IMR-90 (cell line): ENCODE data around the gene GYS1. TPM values are rescaled to one million over a fixed set of nuclear protein-coding genes. Genes with fewer than 3 reads are reported as not detected.

Experiments used
- ATAC-seq: fragments of 200-7000 bp; cut with Tn5 transposase; 2 replicates; pipeline ENCODE4 v1.9.1; 2020; ENCODE audit warnings: low read depth, mild to moderate bottlenecking, moderate library complexity
- BruUV-seq: library from RNA; stranded (reverse); fragments of 400-500 nt; replicated peaks from 2 replicates; lab custom pipeline; 2021; lab: Mats Ljungman, UMichigan
- CTCF ChIA-PET: fragments of 300-600 bp; formaldehyde crosslinking; extraction: SDS; loops from one replicate; lab custom pipeline; 2021; ENCODE audit warnings: antibody characterized with exemption; lab: Yijun Ruan, JAX
- POLR2A ChIA-PET: fragments of 300-600 bp; sonication (Branson Sonifier 250); formaldehyde crosslinking; loops from one replicate; lab custom pipeline; 2022; ENCODE audit warnings: antibody characterized with exemption; ENCODE audit not compliant: unreplicated experiment; lab: Charles Lee
- DNase-seq: peaks from one replicate; pipeline ENCODE4 v3.0.0; 2013
- H2AFZ ChIP-seq: replicated peaks from 2 replicates; pipeline ENCODE3; 2013; ENCODE audit warnings: low read length, mild to moderate bottlenecking; ENCODE audit not compliant: poor library complexity
- H2AK5ac ChIP-seq: 2 replicates; pipeline ENCODE4 v1.6.1; 2013; ENCODE audit warnings: low read depth, low read length, inconsistent platforms
- H2AK9ac ChIP-seq: replicated peaks from 2 replicates; pipeline ENCODE3; 2013; ENCODE audit warnings: mild to moderate bottlenecking, low read depth, low read length, moderate library complexity; ENCODE audit not compliant: poor library complexity
- H2BK120ac ChIP-seq: 2 replicates; pipeline ENCODE4 v1.6.1; 2013; ENCODE audit warnings: low read depth, low read length, inconsistent platforms
- H2BK15ac ChIP-seq: 3 replicates; pipeline ENCODE4 v1.6.1; 2013; ENCODE audit warnings: low read depth, low read length, inconsistent platforms
- H2BK20ac ChIP-seq: 2 replicates; pipeline ENCODE4 v1.6.1; 2013; ENCODE audit warnings: low read depth, mild to moderate bottlenecking, inconsistent platforms, low read length, moderate library complexity
- H2BK5ac ChIP-seq: 2 replicates; pipeline ENCODE4 v1.6.1; 2013; ENCODE audit warnings: mild to moderate bottlenecking, low read depth, low read length, inconsistent platforms; ENCODE audit not compliant: poor library complexity, severe bottlenecking
- H3K14ac ChIP-seq: replicated peaks from 2 replicates; pipeline ENCODE4 v1.6.1; 2013; ENCODE audit warnings: low read depth, low read length, inconsistent platforms
- H3K18ac ChIP-seq: 2 replicates; pipeline ENCODE4 v1.6.1; 2013; ENCODE audit warnings: low read depth, low read length, control low read depth
- H3K23ac ChIP-seq: 2 replicates; pipeline ENCODE4 v1.6.1; 2013; ENCODE audit warnings: low read depth, low read length, inconsistent platforms
- H3K27ac ChIP-seq: 2 replicates; pipeline ENCODE4 v1.5.1; 2013; ENCODE audit warnings: mild to moderate bottlenecking, control low read depth, low read length; ENCODE audit not compliant: insufficient read depth
- H3K27me3 ChIP-seq: 2 replicates; pipeline ENCODE4 v1.6.1; 2013; ENCODE audit warnings: low read length; ENCODE audit not compliant: control insufficient read depth, insufficient read depth
- H3K36me3 ChIP-seq: 2 replicates; pipeline ENCODE4 v1.6.1; 2013; ENCODE audit warnings: low read length, mixed read lengths; ENCODE audit not compliant: control insufficient read depth, insufficient read depth
- H3K4ac ChIP-seq: 2 replicates; pipeline ENCODE4 v1.6.1; 2013; ENCODE audit warnings: low read depth, low read length, inconsistent platforms
- H3K4me1 ChIP-seq: 2 replicates; pipeline ENCODE4 v1.6.1; 2013; ENCODE audit warnings: low read length, mixed read lengths; ENCODE audit not compliant: control insufficient read depth, insufficient read depth
- H3K4me2 ChIP-seq: 2 replicates; pipeline ENCODE4 v1.6.1; 2013; ENCODE audit warnings: low read depth, mild to moderate bottlenecking, control low read depth, low read length, moderate library complexity
- H3K4me3 ChIP-seq: 2 replicates; pipeline ENCODE4 v1.5.1; 2013; ENCODE audit warnings: low read depth, mild to moderate bottlenecking, control low read depth, low read length, moderate library complexity; ENCODE audit not compliant: insufficient read depth
- H3K56ac ChIP-seq: 2 replicates; pipeline ENCODE4 v1.6.1; 2013; ENCODE audit warnings: low read length, inconsistent platforms; ENCODE audit not compliant: insufficient read depth; ENCODE audit errors: extremely low read depth
- H3K79me1 ChIP-seq, 2 experiments: 2 replicates each; pipeline ENCODE4 v1.6.1; 2013; ENCODE audit warnings: low read length in 2 of 2, inconsistent platforms in 1 of 2, low read depth in 1 of 2
- H3K9ac ChIP-seq: 2 replicates; pipeline ENCODE4 v1.6.1; 2013; ENCODE audit warnings: low read depth, low read length, control low read depth
- H3K9me1 ChIP-seq: 2 replicates; pipeline ENCODE4 v1.6.1; 2013; ENCODE audit warnings: low read length, inconsistent platforms; ENCODE audit not compliant: insufficient read depth
- H3K9me3 ChIP-seq: 2 replicates; pipeline ENCODE4 v1.6.1; 2013; ENCODE audit warnings: low read length; ENCODE audit not compliant: control insufficient read depth, insufficient read depth
- H4K20me1 ChIP-seq: 2 replicates; pipeline ENCODE4 v1.6.1; 2013; ENCODE audit warnings: low read length, inconsistent platforms; ENCODE audit not compliant: insufficient read depth
- H4K5ac ChIP-seq: 2 replicates; pipeline ENCODE4 v1.6.1; 2013; ENCODE audit warnings: mild to moderate bottlenecking, low read depth, low read length, control low read depth
- H4K8ac ChIP-seq, 2 experiments: 2 replicates each; pipeline ENCODE4 v1.6.1; 2013; ENCODE audit warnings: low read depth in 2 of 2, low read length in 2 of 2, control low read depth in 1 of 2, inconsistent platforms in 1 of 2
- H4K91ac ChIP-seq: 2 replicates; pipeline ENCODE4 v1.6.1; 2013; ENCODE audit warnings: low read depth, low read length, inconsistent platforms; ENCODE audit not compliant: insufficient read depth
- BHLHE40 ChIP-seq: fragments of 150-350 bp; IDR thresholded peaks from 2 replicates; pipeline ENCODE4 v1.6.1; 2016; ENCODE audit warnings: mild to moderate bottlenecking, low read depth, low read length
- CEBPB ChIP-seq: IDR thresholded peaks from 2 replicates; pipeline ENCODE4 v1.6.1; 2012; ENCODE audit warnings: low read depth, low read length, improper control_type of control experiment
- CHD1 ChIP-seq: IDR thresholded peaks from 2 replicates; pipeline ENCODE4 v1.6.1; 2012; ENCODE audit warnings: low read depth, low read length, improper control_type of control experiment
- CTCF ChIP-seq: conservative IDR thresholded peaks from 2 replicates; pipeline ENCODE4 v1.5.1; 2012; ENCODE audit warnings: mild to moderate bottlenecking, low read depth, low read length, improper control_type of control experiment
- ELK1 ChIP-seq: fragments of 150-350 bp; IDR thresholded peaks from 2 replicates; pipeline ENCODE4 v1.6.1; 2016; ENCODE audit warnings: low read depth, mild to moderate bottlenecking, low read length, moderate library complexity, borderline replicate concordance
- FOS ChIP-seq: fragments of 150-350 bp; IDR thresholded peaks from 2 replicates; pipeline ENCODE4 v1.6.1; 2016; ENCODE audit warnings: low read depth, low read length
- MAFK ChIP-seq: IDR thresholded peaks from 2 replicates; pipeline ENCODE4 v1.6.1; 2012; ENCODE audit warnings: low read depth, low read length, improper control_type of control experiment
- MAZ ChIP-seq: IDR thresholded peaks from 2 replicates; pipeline ENCODE4 v1.6.1; 2012; ENCODE audit warnings: low read depth, mild to moderate bottlenecking, low read length, improper control_type of control experiment, moderate library complexity, borderline replicate concordance
- MXI1 ChIP-seq: IDR thresholded peaks from 2 replicates; pipeline ENCODE4 v1.6.1; 2012; ENCODE audit warnings: low read depth, mild to moderate bottlenecking, low read length, moderate library complexity, borderline replicate concordance
- NFE2L2 ChIP-seq: fragments of 150-350 bp; IDR thresholded peaks from 2 replicates; pipeline ENCODE4 v1.6.1; 2016; ENCODE audit warnings: low read depth, mild to moderate bottlenecking, low read length
- POLR2A ChIP-seq: IDR thresholded peaks from 2 replicates; pipeline ENCODE4 v1.6.1; 2012; ENCODE audit warnings: mild to moderate bottlenecking, low read depth, low read length
- RAD21 ChIP-seq: IDR thresholded peaks from 2 replicates; pipeline ENCODE4 v1.6.1; 2012; ENCODE audit warnings: low read length, improper control_type of control experiment
- RCOR1 ChIP-seq: IDR thresholded peaks from 2 replicates; pipeline ENCODE4 v1.6.1; 2012; ENCODE audit warnings: mild to moderate bottlenecking, low read length, improper control_type of control experiment; ENCODE audit not compliant: insufficient replicate concordance
- WGBS, 2 experiments: methylation state at CpG; one replicate each; pipeline versions ENCODE4 v1.1.5 to v1.1.7; 2013; ENCODE audit warnings: missing lambda C conversion rate in 2 of 2; ENCODE audit not compliant: insufficient read length in 1 of 2; ENCODE audit errors: extremely low coverage in 2 of 2; 5-methylcytosine and 5-hydroxymethylcytosine counted together
- dilution Hi-C: fragments of 300-500 bp; cut with HindIII; formaldehyde crosslinking; loops from one replicate; pipeline ENCODE4 v1.14.3; 2018; ENCODE audit warnings: low sequenced_read_pairs; ENCODE audit not compliant: unreplicated experiment
- in situ Hi-C: fragments of 300-500 bp; cut with MboI; formaldehyde crosslinking; loops from 3 replicates; pipeline ENCODE4 v1.14.3; 2019; ENCODE audit warnings: low sequenced_read_pairs, inconsistent platforms, mixed read lengths
- intact Hi-C: fragments of 100-400 bp; cut with micrococcal nuclease; formaldehyde crosslinking; loops from 2 replicates; pipeline ENCODE4 v1.10.0; 2022
- polyA plus RNA-seq, 3 experiments: library from polyadenylated mRNA; depleted of rRNA; stranded (reverse); fragments of >200 nt; gene quantifications; 2 replicates each; pipeline ENCODE4 v1.2.3, GENCODE V29; 2012; ENCODE audit warnings: low replicate concordance in 1 of 3
- total RNA-seq: library from RNA; depleted of rRNA; stranded (reverse); fragments of >200 nt; gene quantifications from 2 replicates; pipeline ENCODE4 v1.2.3, GENCODE V29; 2012

Gene GYS1
- total and polyA plus RNA-seq, 2 of the 4 experiments (the other 2 are of a cell fraction): 38.7 to 72.2 TPM

- POLR2A ChIA-PET: no interaction called here
- peak; percentile 99 for DNase-seq
- dilution Hi-C loops (no loop called here), in situ Hi-C loops (no loop called here), intact Hi-C loops (no loop called here)
- 3% methylated on average over 5 of the region's 10 CpGs; no CpG with 5 or more reads in 1 of the 2 experiments for WGBS, 2 experiments
- no TSS peak for BruUV-seq
- Histone ChIP-seq H3K18ac (no peak overlapping the region), H4K91ac (no peak overlapping the region), H2BK15ac (no peak overlapping the region), H2BK5ac (peak overlapping the region; percentile 40), H2AK5ac (no peak overlapping the region), H2AK9ac (peak overlapping the region; percentile 4), H3K27me3 (no peaks in the 10 kb centered on the region), H3K4ac (no peak overlapping the region), H3K14ac (no peak overlapping the region), H3K4me2 (0 out of 2 replicates have a peak overlapping the region, but pooled peaks have one; percentile 14), H2BK120ac (no peak overlapping the region), H3K56ac (no peak overlapping the region), H4K5ac (no peak overlapping the region), H3K9ac (no peak overlapping the region), H3K23ac (no peak overlapping the region), H4K8ac (peak overlapping the region in 1 of 2 experiments; percentile 3; a peak in 1 of 4 replicates), H3K4me3 (no peak overlapping the region), H2BK20ac (no peak overlapping the region), H2AFZ (peak overlapping the region; percentile 3), H4K20me1 (no peaks in the 10 kb centered on the region), H3K9me1 (peaks cover 9% of the 10 kb centered on the region; the same call in 1 of the 2 replicates), H3K4me1 (peaks cover 11% of the 10 kb centered on the region), H3K27ac (no peak overlapping the region), H3K36me3 (peaks cover 12% of the 10 kb centered on the region), H3K9me3 (no peaks in the 10 kb centered on the region), H3K79me1 (peaks cover 0 to 5% of the 10 kb centered on the region in 2 experiments; a peak in 1 of 4 replicates)
- peak; percentile 82 for ATAC-seq
- CTCF ChIA-PET: no interaction called here
- TF ChIP-seq CEBPB (peak; percentile 79; the same call in 1 of the 2 replicates), MAZ (no peak), RAD21 (no peak), RCOR1 (no peak), CHD1 (no peak), NFE2L2 (no peak), POLR2A (no peak), MAFK (no peak), BHLHE40 (peak; percentile 49; the same call in 1 of the 2 replicates), ELK1 (no peak), MXI1 (no peak), FOS (peak; percentile 56; the same call in 1 of the 2 replicates), CTCF (no peak)
These were observed 66.2 kb downstream of the GYS1 start for GRCh38 chr19:48926909-48927308.
